GM18868 (cell line): ENCODE measurements around the gene L3MBTL1.

Source experiments
- ATAC-seq: cut with Tn5 transposase; IDR thresholded peaks from one replicate; pipeline ENCODE4 v1.9.1; 2021; ENCODE audit warnings: mild to moderate bottlenecking, moderate library complexity; ENCODE audit not compliant: unreplicated experiment

The L3MBTL1 gene

GRCh38 chr20:43507150-43508080 lies at the start of gene L3MBTL1:
TSS of gene L3MBTL1 (plus strand) at chr20:43507697. CDS start at chr20:43513504, 5,807 bp downstream.
- no peak for ATAC-seq

GRCh38 chr20:43458422-43458924 lies 49.0 kb upstream of the L3MBTL1 start:
- peak; percentile 11 for ATAC-seq

- no peak for ATAC-seq
Observed at GRCh38 chr20:43459022-43459942, 48.2 kb upstream of the L3MBTL1 start.

- ATAC-seq: no peak
Observed at GRCh38 chr20:43460172-43460829, 47.2 kb upstream of the L3MBTL1 start.

- no peak for ATAC-seq
Observed at GRCh38 chr20:43460830-43461200, 46.7 kb upstream of the L3MBTL1 start.

- no peak for ATAC-seq
Observed at GRCh38 chr20:43461894-43462659, 45.4 kb upstream of the L3MBTL1 start.

GRCh38 chr20:43462660-43463526 lies 44.6 kb upstream of the L3MBTL1 start:
- ATAC-seq: no peak

- ATAC-seq: no peak
Observed at GRCh38 chr20:43463527-43464218, 43.8 kb upstream of the L3MBTL1 start.

- ATAC-seq: no peak
Observed at GRCh38 chr20:43464219-43464790, 43.2 kb upstream of the L3MBTL1 start.

- ATAC-seq: no peak
Observed at GRCh38 chr20:43465625-43465943, 41.9 kb upstream of the L3MBTL1 start.

GRCh38 chr20:43467589-43467988 lies 39.9 kb upstream of the L3MBTL1 start:
- ATAC-seq: no peak

GRCh38 chr20:43472671-43473380 lies 34.7 kb upstream of the L3MBTL1 start:
- no peak for ATAC-seq

GRCh38 chr20:43473381-43473704 lies 34.2 kb upstream of the L3MBTL1 start:
- ATAC-seq: no peak

- no peak for ATAC-seq
Observed at GRCh38 chr20:43477193-43477592, 30.3 kb upstream of the L3MBTL1 start.

GRCh38 chr20:43477619-43478018 lies 29.9 kb upstream of the L3MBTL1 start:
- ATAC-seq: no peak

GRCh38 chr20:43490038-43490437 lies 17.5 kb upstream of the L3MBTL1 start:
- ATAC-seq: no peak

GRCh38 chr20:43492101-43492500 lies 15.4 kb upstream of the L3MBTL1 start:
- ATAC-seq: peak; percentile 98

- no peak for ATAC-seq
Observed at GRCh38 chr20:43495388-43495787, 12.1 kb upstream of the L3MBTL1 start.
